B cell (primary cell): Measurements from ENCODE around the gene LHFPL6. TPM values are rescaled to one million over a fixed set of nuclear protein-coding genes. Genes with fewer than 3 reads are reported as not detected.

Experiments used
- ATAC-seq: fragments of 200-7000 bp; cut with Tn5 transposase; one replicate; pipeline ENCODE4 v1.10.0; 2021; ENCODE audit warnings: low read depth, mild to moderate bottlenecking, moderate number of reproducible peaks, moderate library complexity
- CTCF ChIA-PET: fragments of 350-600 bp; sonication (Branson Sonifier 250); formaldehyde crosslinking; loops from one replicate; lab custom pipeline; 2021; ENCODE audit warnings: antibody characterized with exemption, inconsistent platforms; lab: Charles Lee
- POLR2A ChIA-PET: fragments of 350-600 bp; sonication (Branson Sonifier 250); formaldehyde crosslinking; loops from one replicate; lab custom pipeline; 2021; ENCODE audit warnings: antibody characterized with exemption; lab: Charles Lee
- DNase-seq: peaks from one replicate; pipeline ENCODE4 v3.0.0; 2013
- H2AFZ ChIP-seq: 2 replicates; pipeline ENCODE4 v1.6.1; 2012; ENCODE audit warnings: mild to moderate bottlenecking, low read depth, low read length; ENCODE audit not compliant: insufficient read depth, poor library complexity, severe bottlenecking
- H3K27ac ChIP-seq, 2 donors: 1 replicate in 1 of 2; 2 replicates in 1 of 2; pipeline ENCODE4 v1.5.1; 2012 to 2013; ENCODE audit warnings: low read length in 2 of 2, mild to moderate bottlenecking in 2 of 2, moderate library complexity in 1 of 2
- H3K27me3 ChIP-seq, 4 experiments: fragments of 200-600 bp in 1 of 4; sonication (generic) in 1 of 4; replicated peaks in 1 of 4; 1 replicate in 2 of 4; 2 replicates in 2 of 4; pipeline versions ENCODE4 v1.6.1 to v1.7.0; 2013 to 2016; ENCODE audit warnings: low read length in 3 of 4, mild to moderate bottlenecking in 2 of 4, mixed read lengths in 1 of 4, moderate library complexity in 1 of 4; ENCODE audit not compliant: insufficient read depth in 4 of 4, control insufficient read depth in 3 of 4; ENCODE audit errors: control extremely low read depth in 1 of 4
- H3K36me3 ChIP-seq, 2 experiments: replicated peaks in 1 of 2; 1 replicate in 1 of 2; 2 replicates in 1 of 2; pipeline versions ENCODE4 v1.6.1 to v1.7.1; 2013; ENCODE audit warnings: low read length in 1 of 2; ENCODE audit not compliant: insufficient read depth in 2 of 2, control insufficient read depth in 1 of 2; ENCODE audit errors: control extremely low read depth in 1 of 2, extremely low read depth in 1 of 2
- H3K4me1 ChIP-seq, 2 donors: fragments of 200-600 bp in 1 of 2; sonication (generic) in 1 of 2; 1 replicate in 1 of 2; 2 replicates in 1 of 2; pipeline versions ENCODE4 v1.5.1 to v1.6.1; 2013 to 2017; ENCODE audit warnings: low read length in 2 of 2; ENCODE audit not compliant: control insufficient read depth in 2 of 2, insufficient read depth in 2 of 2
- H3K4me2 ChIP-seq: replicated peaks from 2 replicates; pipeline ENCODE3; 2012; ENCODE audit warnings: mild to moderate bottlenecking, low read depth, low read length; ENCODE audit not compliant: poor library complexity, severe bottlenecking
- H3K4me3 ChIP-seq, 5 experiments: fragments of 200-600 bp in 1 of 5; sonication (generic) in 1 of 5; 1 replicate in 3 of 5; 2 replicates in 2 of 5; pipeline versions ENCODE4 v1.5.1 to v1.7.0; 2011 to 2016; ENCODE audit warnings: low read length in 4 of 5, mild to moderate bottlenecking in 4 of 5, low read depth in 2 of 5, control low read depth in 1 of 5, moderate library complexity in 1 of 5; ENCODE audit not compliant: insufficient read depth in 1 of 5; ENCODE audit errors: control extremely low read depth in 1 of 5, extremely low read depth in 1 of 5
- H3K79me2 ChIP-seq: fragments of 200-600 bp; sonication (generic); one replicate; pipeline ENCODE4 v1.6.0; 2016; ENCODE audit warnings: low read length; ENCODE audit not compliant: control insufficient read depth, insufficient read depth
- H3K9ac ChIP-seq: fragments of 200-600 bp; sonication (generic); 2 replicates; pipeline ENCODE4 v1.6.1; 2017; ENCODE audit warnings: mild to moderate bottlenecking, low read length, moderate library complexity
- H3K9me3 ChIP-seq, 3 donors: one replicate each; pipeline versions ENCODE4 v1.6.1 to v1.7.1; 2013; ENCODE audit warnings: low read length in 2 of 3; ENCODE audit not compliant: control insufficient read depth in 2 of 3, insufficient read depth in 1 of 3; ENCODE audit errors: control extremely low read depth in 1 of 3
- H4K20me1 ChIP-seq: 2 replicates; pipeline ENCODE4 v1.6.0; 2012; ENCODE audit warnings: mild to moderate bottlenecking, low read length; ENCODE audit not compliant: insufficient read depth, control insufficient read depth, poor library complexity, severe bottlenecking
- H3K27ac Mint-ChIP-seq: one replicate; pipeline ENCODE4 v1.8.0; 2021; ENCODE audit warnings: mixed read lengths
- H3K27me3 Mint-ChIP-seq: one replicate; pipeline ENCODE4 v1.8.0; 2021; ENCODE audit warnings: mixed read lengths
- H3K4me1 Mint-ChIP-seq: one replicate; pipeline ENCODE4 v1.8.0; 2021; ENCODE audit warnings: mixed read lengths
- H3K4me3 Mint-ChIP-seq: one replicate; pipeline ENCODE4 v1.8.0; 2021; ENCODE audit warnings: mixed read lengths
- H3K9me3 Mint-ChIP-seq: one replicate; pipeline ENCODE4 v1.8.0; 2022; ENCODE audit warnings: mixed read lengths; ENCODE audit not compliant: insufficient read depth
- EZH2 ChIP-seq: IDR thresholded peaks from 2 replicates; pipeline ENCODE4 v1.6.1; 2012; ENCODE audit warnings: borderline replicate concordance, low read depth, mild to moderate bottlenecking, moderate library complexity, low read length; ENCODE audit not compliant: insufficient read depth, poor library complexity, severe bottlenecking
- WGBS: methylation state at CpG from one replicate; pipeline ENCODE4 v1.1.5; 2013; ENCODE audit warnings: missing lambda C conversion rate; ENCODE audit not compliant: insufficient coverage; 5-methylcytosine and 5-hydroxymethylcytosine counted together
- intact Hi-C: fragments of 100-400 bp; cut with micrococcal nuclease; formaldehyde crosslinking; loops from one replicate; pipeline ENCODE4 v1.10.0; 2022
- polyA plus RNA-seq: library from polyadenylated mRNA; depleted of rRNA; stranded (reverse); fragments of >200 nt; gene quantifications from 2 replicates; pipeline ENCODE4 v1.2.3, GENCODE V29; 2012
- total RNA-seq, 2 donors: library from RNA; stranded (reverse); fragments of 120-200 nt in 1 of 2; gene quantifications; 1 replicate in 1 of 2; 2 replicates in 1 of 2; pipeline versions ENCODE4 v1.2.3 to v1.2.4, GENCODE V29; 2013 to 2022
- TF ChIP-seq, protein P1 (sequence below): fragments of 200-600 bp; IDR thresholded peaks from one replicate; pipeline ENCODE4 v1.8.0; 2022; ENCODE audit warnings: antibody characterized with exemption, mild to moderate bottlenecking

LHFPL6 gene
- total and polyA plus RNA-seq, 2 donors (not counting 1 experiment from before 2014, with no cell fraction given), result 0.01 TPM; not detected in 1

DNA sequence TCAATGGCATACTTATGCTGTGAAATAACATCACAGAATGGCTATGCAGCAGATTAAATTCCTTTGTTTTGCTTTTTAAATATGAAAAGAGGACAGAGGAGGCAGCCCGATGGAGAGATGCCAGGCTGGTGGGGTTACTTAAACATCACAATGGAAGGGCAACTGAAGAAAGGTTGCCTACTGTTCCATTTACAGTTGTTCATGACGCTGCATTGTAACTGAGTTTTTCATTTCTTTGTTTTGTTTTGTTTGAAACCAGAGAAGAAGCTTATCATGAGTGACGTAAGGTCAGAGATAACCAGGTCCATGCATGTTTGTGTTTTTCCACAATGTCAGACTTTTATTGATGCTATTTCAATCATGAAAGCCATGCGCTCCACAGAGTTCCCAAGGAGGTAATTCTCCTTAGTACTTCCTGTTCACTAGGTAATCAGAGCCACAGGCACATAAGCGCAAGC, 273.8 kb downstream of the LHFPL6 start:
- ChIA-PET CTCF (no interaction called here), POLR2A (no interaction called here)
- H3K4me2 ChIP-seq, result no peak overlapping the region
- ATAC-seq (no peak), DNase-seq (no peak)
- H3K27me3 ChIP-seq, result no peaks in the 10 kb centered on the region
- no peak overlapping the region for H2AFZ ChIP-seq
- H3K36me3 ChIP-seq, result no peaks in the 10 kb centered on the region
- no peaks in the 10 kb centered on the region for H3K79me2 ChIP-seq
- no peaks in the 10 kb centered on the region for H3K9me3 ChIP-seq
- no peaks in the 10 kb centered on the region for H3K4me1 ChIP-seq
- TF ChIP-seq, protein P1, sequence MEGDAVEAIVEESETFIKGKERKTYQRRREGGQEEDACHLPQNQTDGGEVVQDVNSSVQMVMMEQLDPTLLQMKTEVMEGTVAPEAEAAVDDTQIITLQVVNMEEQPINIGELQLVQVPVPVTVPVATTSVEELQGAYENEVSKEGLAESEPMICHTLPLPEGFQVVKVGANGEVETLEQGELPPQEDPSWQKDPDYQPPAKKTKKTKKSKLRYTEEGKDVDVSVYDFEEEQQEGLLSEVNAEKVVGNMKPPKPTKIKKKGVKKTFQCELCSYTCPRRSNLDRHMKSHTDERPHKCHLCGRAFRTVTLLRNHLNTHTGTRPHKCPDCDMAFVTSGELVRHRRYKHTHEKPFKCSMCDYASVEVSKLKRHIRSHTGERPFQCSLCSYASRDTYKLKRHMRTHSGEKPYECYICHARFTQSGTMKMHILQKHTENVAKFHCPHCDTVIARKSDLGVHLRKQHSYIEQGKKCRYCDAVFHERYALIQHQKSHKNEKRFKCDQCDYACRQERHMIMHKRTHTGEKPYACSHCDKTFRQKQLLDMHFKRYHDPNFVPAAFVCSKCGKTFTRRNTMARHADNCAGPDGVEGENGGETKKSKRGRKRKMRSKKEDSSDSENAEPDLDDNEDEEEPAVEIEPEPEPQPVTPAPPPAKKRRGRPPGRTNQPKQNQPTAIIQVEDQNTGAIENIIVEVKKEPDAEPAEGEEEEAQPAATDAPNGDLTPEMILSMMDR, result no peak
- no peak for TF ChIP-seq EZH2
- H3K9me3 Mint-ChIP-seq, result peaks cover 10% of the 10 kb centered on the region
- H3K9ac ChIP-seq, result no peak overlapping the region
- H4K20me1 ChIP-seq, result no peaks in the 10 kb centered on the region
- H3K4me1 Mint-ChIP-seq, result no peaks in the 10 kb centered on the region
- intact Hi-C loops, result no loop called here
- H3K27me3 Mint-ChIP-seq, result no peaks in the 10 kb centered on the region
- H3K27ac ChIP-seq, result no peak overlapping the region
- no peak overlapping the region for H3K4me3 ChIP-seq
- H3K4me3 Mint-ChIP-seq, result no peak overlapping the region
- H3K27ac Mint-ChIP-seq, result no peak overlapping the region
- 90% methylated on average over 3 of the region's 5 CpGs for WGBS

DNA sequence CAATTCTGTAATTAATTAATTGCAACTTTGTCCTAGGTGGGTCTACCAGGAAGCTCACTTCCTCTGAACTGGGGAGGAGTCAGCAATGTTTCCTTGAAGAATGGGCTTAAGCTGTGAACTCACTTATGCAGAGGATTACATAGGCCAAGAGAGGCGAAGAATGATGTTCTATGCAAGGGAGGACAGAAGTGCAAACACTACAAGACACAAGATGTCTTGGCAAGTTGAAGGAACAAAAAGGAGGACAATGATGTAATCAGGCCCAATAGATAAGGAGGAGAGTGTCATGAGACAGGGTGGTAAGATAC, 275.9 kb downstream of the LHFPL6 start:
- Mint-ChIP-seq H3K9me3 (no peaks in the 10 kb centered on the region), H3K4me3 (no peak overlapping the region), H3K27ac (no peak overlapping the region), H3K27me3 (no peaks in the 10 kb centered on the region), H3K4me1 (no peaks in the 10 kb centered on the region)
- H3K9ac ChIP-seq, result no peak overlapping the region
- no peak overlapping the region for H2AFZ ChIP-seq
- POLR2A ChIA-PET, result no interaction called here
- CTCF ChIA-PET, result no interaction called here
- H3K9me3 ChIP-seq, result no peaks in the 10 kb centered on the region
- H3K27ac ChIP-seq, result no peak overlapping the region
- H3K27me3 ChIP-seq, result no peaks in the 10 kb centered on the region
- H3K4me3 ChIP-seq, result no peak overlapping the region
- no peaks in the 10 kb centered on the region for H3K79me2 ChIP-seq
- no peaks in the 10 kb centered on the region for H4K20me1 ChIP-seq
- no peaks in the 10 kb centered on the region for H3K4me1 ChIP-seq
- TF ChIP-seq, protein P1, result no peak
- no peak for TF ChIP-seq EZH2
- no peak overlapping the region for H3K4me2 ChIP-seq
- H3K36me3 ChIP-seq, result no peaks in the 10 kb centered on the region
- WGBS, result 89% methylated on average over 1 of the region's 1 CpG
- intact Hi-C loops, result no loop called here
- no peak for DNase-seq
- ATAC-seq, result no peak
